Sigmoid colon (tissue), 7 donors: ENCODE measurements around the gene MC2R. TPM values are rescaled to one million over a fixed set of nuclear protein-coding genes. Genes with fewer than 3 reads are reported as not detected.
"Not testable (repeated sequence)": the region's sequence is repeated elsewhere in the genome, so short reads cannot be mapped to it uniquely, and the experiment has no call there.

Experiments
- DNase-seq: peaks from one replicate; pipeline ENCODE4 v3.0.0-alpha.2; 2019
- H3K27ac ChIP-seq, 4 donors: fragments of 200-600 bp; sonication (generic); one replicate each; pipeline ENCODE4 v1.5.1; 2016 to 2019; ENCODE audit warnings: mild to moderate bottlenecking in 1 of 4
- H3K27me3 ChIP-seq, 3 donors: fragments of 200-600 bp; sonication (generic); one replicate each; pipeline ENCODE4 v1.5.1; 2019; ENCODE audit warnings: mild to moderate bottlenecking in 1 of 3
- H3K36me3 ChIP-seq, 4 donors: fragments of 200-600 bp; sonication (generic); one replicate each; pipeline ENCODE4 v1.5.1; 2016 to 2019
- H3K4me1 ChIP-seq, 4 donors: fragments of 200-600 bp; sonication (generic); one replicate each; pipeline ENCODE4 v1.5.1; 2017 to 2019
- H3K4me3 ChIP-seq, 4 donors: fragments of 200-600 bp; sonication (generic); one replicate each; pipeline ENCODE4 v1.5.1; 2017 to 2019; ENCODE audit warnings: mild to moderate bottlenecking in 2 of 4, moderate library complexity in 1 of 4
- H3K9me3 ChIP-seq, 4 donors: fragments of 200-600 bp in 3 of 4; sonication (generic) in 3 of 4; one replicate each; pipeline versions ENCODE4 v1.5.1 to v1.6.1; 2013 to 2019
- EP300 ChIP-seq, 4 donors: sonication (generic); formaldehyde crosslinking; IDR thresholded peaks; one replicate each; pipeline ENCODE4 v1.6.1; 2017; ENCODE audit warnings: antibody characterized with exemption in 4 of 4
- POLR2A ChIP-seq, 2 donors: fragments of 450-650 bp; IDR thresholded peaks; one replicate each; pipeline ENCODE4 v1.6.1; 2016; ENCODE audit warnings: antibody characterized with exemption in 2 of 2, mild to moderate bottlenecking in 2 of 2, moderate library complexity in 2 of 2
- POLR2AphosphoS5 ChIP-seq, 4 donors: sonication (generic); formaldehyde crosslinking; IDR thresholded peaks; one replicate each; pipeline ENCODE4 v1.6.1; 2017; ENCODE audit warnings: antibody characterized with exemption in 4 of 4
- WGBS, 2 donors: extraction: QIAGEN DNeasy Blood & Tissue Kit; methylation state at CpG; one replicate each; pipeline ENCODE4 v1.1.7; 2013; 5-methylcytosine and 5-hydroxymethylcytosine counted together
- intact Hi-C: fragments of 100-400 bp; cut with DNase I; formaldehyde crosslinking; loops from one replicate; pipeline ENCODE4 v1.15.1; 2023
- polyA plus RNA-seq, 3 donors: library from polyadenylated mRNA; stranded (reverse); fragments of 200-250 nt; gene quantifications; one replicate each; pipeline ENCODE4 v1.2.3, GENCODE V29; 2013
- total RNA-seq, 4 donors: library from RNA; depleted of rRNA; stranded (reverse); fragments of >200 nt; gene quantifications; one replicate each; pipeline ENCODE4 v1.1.0, GENCODE V29; 2016
- TF ChIP-seq, protein P1 (sequence below), 4 experiments: fragments of 450-650 bp in 3 of 4; fragments of 200-600 bp in 1 of 4; IDR thresholded peaks; one replicate each; pipeline ENCODE4 v1.5.1; 2016 to 2019; ENCODE audit warnings: antibody characterized with exemption in 4 of 4, mild to moderate bottlenecking in 3 of 4, moderate library complexity in 2 of 4
- donor health status: healthy with polysubstance abuse.
- donor health status: Bipolar disorder and iron deficiency.
- donor health status: healthy.

MC2R gene
- total and polyA plus RNA-seq, 7 donors: not detected

DNA sequence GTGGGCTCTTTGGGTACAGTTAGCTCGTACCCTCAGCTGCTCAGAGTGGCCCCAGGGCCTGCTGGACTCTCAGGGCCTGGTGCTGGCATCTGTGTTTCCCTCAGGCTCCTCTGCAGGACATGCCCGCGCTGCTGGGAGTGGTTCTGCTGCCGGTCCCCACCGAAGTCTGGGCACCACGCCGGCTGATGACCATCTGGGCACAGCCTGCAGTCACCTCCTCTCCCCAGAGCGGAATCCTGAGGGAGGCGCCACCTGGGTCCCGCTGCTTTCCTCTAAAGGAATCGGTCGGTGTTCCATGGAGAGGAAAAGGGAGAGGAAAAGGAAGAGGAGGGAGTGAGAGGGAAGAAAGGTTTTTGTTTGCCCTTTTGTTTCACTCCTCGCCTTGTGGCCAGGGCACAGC is 43.6 kb downstream of the MC2R start:
- peaks cover 0 to 5% (median 0%) of the 10 kb centered on the region in 4 donors for H3K4me1 ChIP-seq
- peaks cover 2 to 31% (median 20%) of the 10 kb centered on the region in 3 donors for H3K27me3 ChIP-seq
- H3K36me3 ChIP-seq: no peaks in the 10 kb centered on the region
- no peak overlapping the region for H3K4me3 ChIP-seq
- H3K9me3 ChIP-seq: no peaks in the 10 kb centered on the region
- no peak for TF ChIP-seq POLR2AphosphoS5 (IDR thresholded peaks at IDR 0.05)
- no peak for TF ChIP-seq POLR2A (IDR thresholded peaks at IDR 0.05)
- TF ChIP-seq, protein P1, sequence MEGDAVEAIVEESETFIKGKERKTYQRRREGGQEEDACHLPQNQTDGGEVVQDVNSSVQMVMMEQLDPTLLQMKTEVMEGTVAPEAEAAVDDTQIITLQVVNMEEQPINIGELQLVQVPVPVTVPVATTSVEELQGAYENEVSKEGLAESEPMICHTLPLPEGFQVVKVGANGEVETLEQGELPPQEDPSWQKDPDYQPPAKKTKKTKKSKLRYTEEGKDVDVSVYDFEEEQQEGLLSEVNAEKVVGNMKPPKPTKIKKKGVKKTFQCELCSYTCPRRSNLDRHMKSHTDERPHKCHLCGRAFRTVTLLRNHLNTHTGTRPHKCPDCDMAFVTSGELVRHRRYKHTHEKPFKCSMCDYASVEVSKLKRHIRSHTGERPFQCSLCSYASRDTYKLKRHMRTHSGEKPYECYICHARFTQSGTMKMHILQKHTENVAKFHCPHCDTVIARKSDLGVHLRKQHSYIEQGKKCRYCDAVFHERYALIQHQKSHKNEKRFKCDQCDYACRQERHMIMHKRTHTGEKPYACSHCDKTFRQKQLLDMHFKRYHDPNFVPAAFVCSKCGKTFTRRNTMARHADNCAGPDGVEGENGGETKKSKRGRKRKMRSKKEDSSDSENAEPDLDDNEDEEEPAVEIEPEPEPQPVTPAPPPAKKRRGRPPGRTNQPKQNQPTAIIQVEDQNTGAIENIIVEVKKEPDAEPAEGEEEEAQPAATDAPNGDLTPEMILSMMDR (IDR thresholded peaks at IDR 0.05): no peak
- TF ChIP-seq EP300 (IDR thresholded peaks at IDR 0.05): no peak
- no peak overlapping the region for H3K27ac ChIP-seq
- intact Hi-C loops: no loop called here
- WGBS, 2 donors: 56 to 62% methylated on average over 13 of the region's 13 CpGs
- no peak for DNase-seq

DNA sequence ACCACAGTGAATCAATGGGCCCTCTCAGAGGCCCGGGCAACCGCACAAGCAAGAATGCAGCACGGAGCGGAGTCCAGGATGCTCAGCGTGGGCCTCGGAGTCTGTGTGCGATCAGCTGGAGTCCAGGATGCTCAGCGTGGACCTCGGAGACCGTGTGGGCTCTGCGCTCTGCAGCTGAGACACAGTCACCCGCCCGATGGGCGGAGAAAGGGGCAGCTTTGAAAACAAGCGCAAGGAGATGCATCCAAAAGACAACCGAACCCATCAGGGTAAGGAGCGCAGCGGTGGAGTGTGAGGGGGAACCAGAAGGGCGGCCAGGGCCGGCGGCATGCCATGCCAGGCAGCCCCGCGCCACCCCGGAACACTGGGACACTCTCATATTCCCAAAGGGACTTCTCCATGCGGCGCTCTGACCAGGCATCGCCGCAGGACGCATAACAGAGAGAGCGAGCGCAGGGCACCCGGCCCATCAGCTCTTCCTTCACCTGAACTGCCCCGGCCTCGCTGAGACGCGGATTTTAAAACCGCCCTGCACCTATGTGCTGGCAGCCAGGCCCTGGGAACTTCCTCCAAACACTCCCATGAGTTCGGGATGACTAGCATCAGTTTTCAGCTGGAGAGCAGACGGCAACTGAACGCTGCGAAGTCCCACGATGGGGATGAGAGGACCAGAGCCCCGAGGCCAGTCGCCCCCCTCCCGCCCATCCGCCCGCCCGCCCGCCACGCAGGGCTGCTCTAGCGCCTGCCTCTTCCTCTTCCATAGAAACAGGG is 46.6 kb downstream of the MC2R start:
- intact Hi-C loops: no loop called here
- no peaks in the 10 kb centered on the region for H3K36me3 ChIP-seq
- no peaks in the 10 kb centered on the region for H3K9me3 ChIP-seq
- H3K4me3 ChIP-seq: peak overlapping the region in 1 of 4 donors; percentile 2
- WGBS, 2 donors: 5 to 13% methylated on average over 51 of the region's 51 CpGs
- peaks cover 0 to 5% (median 0%) of the 10 kb centered on the region in 4 donors for H3K4me1 ChIP-seq
- H3K27me3 ChIP-seq: peaks cover 2 to 31% (median 20%) of the 10 kb centered on the region in 3 donors
- no peak for DNase-seq
- TF ChIP-seq POLR2AphosphoS5 (IDR thresholded peaks at IDR 0.05): no peak
- TF ChIP-seq, protein P1 (IDR thresholded peaks at IDR 0.05): no peak
- H3K27ac ChIP-seq: no peak overlapping the region

DNA sequence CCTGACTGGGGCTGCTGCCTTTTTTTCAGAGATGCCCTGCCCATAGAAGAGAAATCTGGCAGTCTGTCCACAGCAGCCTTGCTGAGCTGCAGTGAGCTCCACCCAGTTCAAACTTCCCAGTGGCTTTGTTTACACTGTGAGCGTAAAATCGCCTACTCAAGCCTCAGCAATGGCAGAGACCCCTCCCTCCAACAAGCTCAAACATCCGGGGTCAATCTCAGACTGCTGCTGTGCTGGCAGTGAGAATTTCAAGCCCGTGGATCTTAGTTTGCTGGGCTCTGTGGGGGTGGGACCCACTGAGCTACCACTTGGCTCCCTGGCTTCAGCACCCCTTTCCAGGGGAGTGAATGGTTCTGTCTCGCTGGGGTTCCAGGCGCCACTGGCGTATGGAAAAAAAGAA is 52.4 kb downstream of the MC2R start:
- H3K36me3 ChIP-seq, H3K27me3 ChIP-seq, DNase-seq, H3K4me1 ChIP-seq, H3K27ac ChIP-seq, H3K4me3 ChIP-seq, intact Hi-C loops, H3K9me3 ChIP-seq: not testable (repeated sequence)
- 9 to 41% methylated on average over 7 of the region's 7 CpGs for WGBS, 2 donors

DNA sequence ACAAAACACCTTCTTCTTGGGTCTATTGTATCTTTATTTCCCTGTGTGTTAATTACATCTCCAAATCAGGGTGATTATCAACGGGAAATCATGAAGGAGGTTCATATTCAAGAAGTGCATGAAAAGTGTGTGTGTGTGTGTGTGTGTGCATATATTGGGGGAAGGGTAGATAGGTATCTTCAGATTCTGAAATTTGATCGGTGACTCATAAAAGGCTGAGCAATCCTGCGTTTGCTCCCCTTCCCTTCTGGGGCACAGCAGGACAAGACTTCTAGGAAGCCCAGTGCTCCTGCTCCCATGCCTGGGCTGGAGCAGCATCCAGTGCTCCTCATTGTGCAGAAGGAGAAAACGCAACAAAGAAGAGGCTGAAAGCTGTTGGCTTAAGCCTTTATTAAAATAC is 65.5 kb downstream of the MC2R start:
- Histone ChIP-seq H3K4me1 (no peaks in the 10 kb centered on the region), H3K4me3 (no peak overlapping the region)

DNA sequence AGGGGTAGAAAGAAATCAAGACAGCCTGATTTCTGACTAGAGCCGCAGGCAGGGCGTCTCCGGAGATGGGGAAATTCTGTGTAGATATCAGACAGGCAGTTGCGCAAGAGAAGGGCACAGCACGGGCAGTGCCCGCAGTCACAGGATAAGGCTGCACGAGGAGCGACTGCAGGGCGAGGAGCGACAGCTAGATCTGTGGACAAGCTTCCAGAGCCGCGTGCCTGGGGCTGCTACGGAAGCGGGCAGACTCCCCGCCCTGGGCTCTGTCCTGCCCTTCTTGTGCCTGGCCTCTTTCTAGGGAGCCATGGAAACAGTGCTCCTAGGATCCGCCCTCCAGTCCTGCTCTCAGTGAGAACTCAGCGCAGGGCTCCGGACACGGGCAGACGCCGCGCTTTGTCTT is 78.8 kb downstream of the MC2R start:
- Histone ChIP-seq H3K27ac (no peak overlapping the region), H3K9me3 (no peaks in the 10 kb centered on the region), H3K36me3 (no peaks in the 10 kb centered on the region), H3K27me3 (peaks cover 0 to 17% (median 0%) of the 10 kb centered on the region in 3 donors), H3K4me3 (no peak overlapping the region), H3K4me1 (no peaks in the 10 kb centered on the region)
- TF ChIP-seq, protein P1 (IDR thresholded peaks at IDR 0.05): no peak
- no peak for TF ChIP-seq EP300 (IDR thresholded peaks at IDR 0.05)
- no peak for TF ChIP-seq POLR2A (IDR thresholded peaks at IDR 0.05)
- no peak for TF ChIP-seq POLR2AphosphoS5 (IDR thresholded peaks at IDR 0.05)
- 94 to 96% methylated on average over 22 of the region's 22 CpGs for WGBS, 2 donors
- intact Hi-C loops: no loop called here
- no peak for DNase-seq

More for the DNA sequence above, 65.5 kb downstream of the MC2R start:
- peaks cover 0 to 7% (median 3%) of the 10 kb centered on the region in 4 donors for H3K9me3 ChIP-seq
- no peaks in the 10 kb centered on the region for H3K27me3 ChIP-seq
- TF ChIP-seq EP300 (IDR thresholded peaks at IDR 0.05): no peak
- TF ChIP-seq, protein P1 (IDR thresholded peaks at IDR 0.05): no peak
- no peak for TF ChIP-seq POLR2A (IDR thresholded peaks at IDR 0.05)
- no peak for TF ChIP-seq POLR2AphosphoS5 (IDR thresholded peaks at IDR 0.05)
- no peak overlapping the region for H3K27ac ChIP-seq
- 79 to 90% methylated on average over 4 of the region's 4 CpGs for WGBS, 2 donors
- no peak for DNase-seq
- intact Hi-C loops: no loop called here
- no peaks in the 10 kb centered on the region for H3K36me3 ChIP-seq
